Heart left ventricle (tissue), 13 donors: Measurements from ENCODE around the gene SLC22A12.

Experiments
- CTCF ChIP-seq, 12 donors: fragments of 200-600 bp; sonication (generic) in 4 of 12; IDR thresholded peaks; one replicate each; pipeline versions ENCODE4 v1.5.0 to v1.8.0; 2018 to 2022; ENCODE audit warnings: antibody characterized with exemption in 12 of 12, mild to moderate bottlenecking in 5 of 12
- POLR2A ChIP-seq, 2 donors: fragments of 450-650 bp; IDR thresholded peaks; one replicate each; pipeline ENCODE4 v1.6.1; 2017; ENCODE audit warnings: antibody characterized with exemption in 2 of 2, mild to moderate bottlenecking in 2 of 2, moderate library complexity in 2 of 2
- donor health status: ischemic (EF 13 %, LVEDD 7.1; RV severe dilation, severe dysfunction).
- donor health status: DM: no; HTN: yes; CAD: no.
- donor health status: DM: no; HTN: no; CAD: no.
- donor health status: ischemic (EF 25% LVEDD 6.9; RV normal size, moderate dysfunction).
- donor health status: ischemic (EF 25% LVEDD 5.7; RV mildly dilated, moderate dysfunction).
- donor health status: ischemic (EF 35%, LVEDD 5.7; RV mildly dilated, moderate dysfunction).
- donor health status: nonischemic (EF 11% LVEDD 7.7; RV severe dilation, severe dysfunction).
- donor health status: DM: yes; HTN: yes; CAD: no.
- donor health status: PGD.
- donor health status: ischemic (EF 29% LVEDD 5.4; RV normal size, mild dysfunction).
- donor health status: nonischemic (EF 23%, LVEDD 6.1; RV moderate dilation, normal function).

DNA sequence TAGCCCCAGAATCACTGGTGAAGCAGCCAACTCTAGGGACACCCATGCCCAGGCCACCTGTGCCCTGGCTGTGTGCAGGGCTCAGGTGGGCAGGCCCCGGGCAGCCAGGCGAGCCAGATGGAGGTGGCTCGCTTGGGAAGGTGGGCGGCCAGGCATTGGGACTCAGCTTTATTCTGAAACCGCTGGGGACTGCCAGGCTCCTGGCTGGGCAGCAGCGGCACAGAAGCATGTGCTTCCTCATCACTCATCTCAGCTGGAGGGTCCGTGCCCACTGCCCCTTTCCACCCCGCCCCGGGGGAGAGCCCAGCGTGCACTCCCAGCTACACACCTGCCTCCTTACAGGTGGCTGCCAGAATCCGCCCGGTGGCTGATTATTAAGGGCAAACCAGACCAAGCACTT, 27.1 kb upstream of the SLC22A12 start:
- no peak for TF ChIP-seq CTCF (IDR thresholded peaks at IDR 0.05)
- no peak for TF ChIP-seq POLR2A (IDR thresholded peaks at IDR 0.05)
